Spleen (tissue), 11 donors: Measurements from ENCODE around the gene SLC9A3. TPM values are rescaled to one million over a fixed set of nuclear protein-coding genes. Genes with fewer than 3 reads are reported as not detected.

Experiments used
- DNase-seq: peaks from one replicate; pipeline ENCODE4 v3.0.0-alpha.2; 2020
- H3K27ac ChIP-seq, 8 donors: fragments of 200-600 bp; sonication (generic) in 7 of 8; 1 replicate in 4 of 8; 2 replicates in 4 of 8; pipeline versions ENCODE4 v1.5.0 to v1.8.0; 2016 to 2021; ENCODE audit warnings: inconsistent platforms in 4 of 8, mild to moderate bottlenecking in 4 of 8, moderate library complexity in 1 of 8
- H3K27me3 ChIP-seq, 7 donors: fragments of 200-600 bp; sonication (generic) in 6 of 7; replicated peaks in 1 of 7; 1 replicate in 4 of 7; 2 replicates in 3 of 7; pipeline versions ENCODE4 v1.5.0 to v1.8.0; 2016 to 2021; ENCODE audit warnings: inconsistent platforms in 3 of 7, mild to moderate bottlenecking in 1 of 7
- H3K36me3 ChIP-seq, 6 donors: fragments of 200-600 bp; sonication (generic) in 5 of 6; 1 replicate in 4 of 6; 2 replicates in 2 of 6; pipeline versions ENCODE4 v1.5.0 to v1.8.0; 2016 to 2021; ENCODE audit warnings: inconsistent platforms in 2 of 6
- H3K4me1 ChIP-seq, 6 donors: fragments of 200-600 bp; sonication (generic) in 5 of 6; 1 replicate in 3 of 6; 2 replicates in 3 of 6; pipeline versions ENCODE4 v1.5.0 to v1.8.0; 2016 to 2021; ENCODE audit warnings: inconsistent platforms in 3 of 6
- H3K4me3 ChIP-seq, 8 donors: fragments of 200-600 bp; sonication (generic) in 7 of 8; 1 replicate in 4 of 8; 2 replicates in 4 of 8; pipeline versions ENCODE4 v1.5.0 to v1.8.0; 2016 to 2021; ENCODE audit warnings: inconsistent platforms in 4 of 8, mild to moderate bottlenecking in 4 of 8, moderate library complexity in 2 of 8
- H3K9me3 ChIP-seq, 8 donors: fragments of 200-600 bp; sonication (generic) in 7 of 8; 1 replicate in 4 of 8; 2 replicates in 4 of 8; pipeline versions ENCODE4 v1.5.0 to v1.8.0; 2016 to 2021; ENCODE audit warnings: inconsistent platforms in 4 of 8
- CTCF ChIP-seq, 11 experiments: fragments of 200-600 bp in 7 of 11; fragments of 450-650 bp in 4 of 11; sonication (generic) in 4 of 11; IDR thresholded peaks in 8 of 11; conservative IDR thresholded peaks in 3 of 11; 1 replicate in 7 of 11; 2 replicates in 4 of 11; pipeline versions ENCODE4 v1.4.0 to v1.8.0; 2016 to 2021; ENCODE audit warnings: antibody characterized with exemption in 11 of 11, inconsistent platforms in 4 of 11, mild to moderate bottlenecking in 1 of 11
- POLR2A ChIP-seq, 3 donors: fragments of 450-650 bp; IDR thresholded peaks; one replicate each; pipeline ENCODE4 v1.5.1; 2017; ENCODE audit warnings: antibody characterized with exemption in 3 of 3, mild to moderate bottlenecking in 1 of 3
- POLR2AphosphoS5 ChIP-seq, 3 donors: sonication (generic); formaldehyde crosslinking; IDR thresholded peaks; one replicate each; pipeline ENCODE4 v1.5.1; 2017; ENCODE audit warnings: antibody characterized with exemption in 3 of 3
- WGBS, 5 donors: extraction: QIAGEN DNeasy Blood & Tissue Kit in 3 of 5; methylation state at CpG; one replicate each; pipeline versions ENCODE4 v1.1.5 to v1.1.7; 2013 to 2018; 5-methylcytosine and 5-hydroxymethylcytosine counted together
- intact Hi-C: fragments of 100-400 bp; cut with DNase I; formaldehyde crosslinking; loops from one replicate; pipeline ENCODE4 v1.15.0; 2023; ENCODE audit warnings: low total_unique reads
- polyA plus RNA-seq, 3 donors: library from polyadenylated mRNA; stranded (reverse); fragments of 200-250 nt; gene quantifications; one replicate each; pipeline ENCODE4 v1.2.1, GENCODE V29; 2013
- total RNA-seq, 7 donors: library from RNA; depleted of rRNA in 3 of 7; stranded (reverse); fragments of >200 nt in 3 of 7; fragmentation: NEBNext Ultra II Directional in 4 of 7; extraction: Animal tissue kit (Norgen Biotek cat#: 25700) in 4 of 7; gene quantifications; one replicate each; pipeline versions ENCODE4 v1.1.0 to v1.2.1, GENCODE V29; 2016 to 2021
- donor health status: healthy with polysubstance abuse.
- donor health status: DM: no; HTN: no; CAD: no; lungs with moderate emphysema.
- donor health status: DM: no; HTN: no; CAD: no.
- donor health status: Bipolar disorder and iron deficiency.
- donor health status: healthy.
- donor health status: DM: no; HTN: no; CAD: no.
- donor health status: DM: yes; HTN: yes; CAD: no.

The SLC9A3 gene
- total and polyA plus RNA-seq, 10 donors, result 1.0 to 3.2 (median 1.5) TPM

GRCh38 chr5:496028-496427 lies 28.2 kb downstream of the SLC9A3 start:
- intact Hi-C loops, result no loop called here
- WGBS, 5 donors, result 67 to 76% (median 71%) methylated on average over 13 to 19 of the region's 19 CpGs
- DNase-seq, result no peak
- H3K4me1 ChIP-seq, result peaks cover 0 to 1% (median 0%) of the 10 kb centered on the region in 6 donors
- no peaks in the 10 kb centered on the region for H3K9me3 ChIP-seq
- H3K4me3 ChIP-seq, result no peak overlapping the region
- H3K27ac ChIP-seq, result no peak overlapping the region
- peaks cover 0 to 90% (median 27%) of the 10 kb centered on the region in 7 donors for H3K27me3 ChIP-seq
- TF ChIP-seq POLR2A (IDR thresholded peaks at IDR 0.05), result no peak
- no peak for TF ChIP-seq POLR2AphosphoS5 (IDR thresholded peaks at IDR 0.05)
- no peak for TF ChIP-seq CTCF (IDR thresholded peaks at IDR 0.05 in 8 of 11, conservative IDR thresholded peaks at IDR 0.05 in 3 of 11)
- no peaks in the 10 kb centered on the region for H3K36me3 ChIP-seq

GRCh38 chr5:494667-495255 lies 29.5 kb downstream of the SLC9A3 start:
- no peak overlapping the region for H3K27ac ChIP-seq
- peaks cover 0 to 90% (median 14%) of the 10 kb centered on the region in 7 donors for H3K27me3 ChIP-seq
- H3K9me3 ChIP-seq, result no peaks in the 10 kb centered on the region
- intact Hi-C loops, result no loop called here
- 85 to 90% (median 87%) methylated on average over 35 to 38 of the region's 38 CpGs for WGBS, 5 donors
- H3K36me3 ChIP-seq, result no peaks in the 10 kb centered on the region
- H3K4me1 ChIP-seq, result no peaks in the 10 kb centered on the region
- DNase-seq, result no peak
- H3K4me3 ChIP-seq, result no peak overlapping the region
- TF ChIP-seq POLR2A (IDR thresholded peaks at IDR 0.05) (no peak), CTCF (IDR thresholded peaks at IDR 0.05 in 8 of 11, conservative IDR thresholded peaks at IDR 0.05 in 3 of 11) (no peak), POLR2AphosphoS5 (IDR thresholded peaks at IDR 0.05) (no peak)

- Histone ChIP-seq H3K36me3 (no peaks in the 10 kb centered on the region), H3K4me1 (no peaks in the 10 kb centered on the region), H3K9me3 (no peaks in the 10 kb centered on the region), H3K4me3 (no peak overlapping the region), H3K27me3 (peaks cover 0 to 90% (median 8%) of the 10 kb centered on the region in 7 donors), H3K27ac (no peak overlapping the region)
- intact Hi-C loops, result no loop called here
- no peak for DNase-seq
- 60 to 73% (median 63%) methylated on average over 9 to 13 of the region's 13 CpGs for whole genome bisulfite sequencing, 5 donors
- TF ChIP-seq CTCF (IDR thresholded peaks at IDR 0.05 in 8 of 11, conservative IDR thresholded peaks at IDR 0.05 in 3 of 11) (no peak), POLR2A (IDR thresholded peaks at IDR 0.05) (no peak), POLR2AphosphoS5 (IDR thresholded peaks at IDR 0.05) (no peak)
Observed at GRCh38 chr5:493758-494157, 30.5 kb downstream of the SLC9A3 start.

- TF ChIP-seq CTCF (IDR thresholded peaks at IDR 0.05 in 8 of 11, conservative IDR thresholded peaks at IDR 0.05 in 3 of 11), result no peak
- TF ChIP-seq POLR2A (IDR thresholded peaks at IDR 0.05), result no peak
- TF ChIP-seq POLR2AphosphoS5 (IDR thresholded peaks at IDR 0.05), result no peak
- DNase-seq, result no peak
- 53 to 78% (median 76%) methylated on average over 17 to 26 of the region's 26 CpGs for WGBS, 5 donors
- H3K27me3 ChIP-seq, result peaks cover 0 to 90% (median 11%) of the 10 kb centered on the region in 7 donors
- H3K4me3 ChIP-seq, result no peak overlapping the region
- no peaks in the 10 kb centered on the region for H3K9me3 ChIP-seq
- intact Hi-C loops, result no loop called here
- H3K4me1 ChIP-seq, result no peaks in the 10 kb centered on the region
- H3K36me3 ChIP-seq, result no peaks in the 10 kb centered on the region
- no peak overlapping the region for H3K27ac ChIP-seq
Observed at GRCh38 chr5:493119-493701, 31.0 kb downstream of the SLC9A3 start.
